ENCODE data around the gene TAF9. TPM values are rescaled to one million over a fixed set of nuclear protein-coding genes. Genes with fewer than 3 reads are reported as not detected.

The TAF9 gene
- total and polyA plus RNA-seq, 2 of the 13 experiments (the other 11 are each of a cell fraction or from before 2014, with no cell fraction given), result 113 to 218 TPM

GRCh38 chr5:69415584-69415958, 46.3 kb upstream of the TAF9 start (continued):
- TF ChIP-seq ZFP37 (CRISPR knock-in tag; IDR thresholded peaks at IDR 0.05; ENCODE audit: borderline replicate concordance) (0 out of 2 replicates have a peak, but pooled peaks have one; percentile 83), HOMEZ (CRISPR knock-in tag; IDR thresholded peaks at IDR 0.05; ENCODE audit: low read depth) (no peak)

- ChIA-PET POLR2A (interaction anchor here (0.6 to 1.5 kb wide), 8 partner anchors 9 to 321 kb away, joined by 3 to 5 read pairs (median 3); partner anchors contain the start of gene SLC30A5), CTCF (ENCODE audit: low intra/inter-chr PET ratio, low total read pairs) (no interaction called here)
- H3K4me3 ChIP-seq (replicated peaks in 1 of 3; ENCODE audit: insufficient read depth in 1 of 3, low read depth in 2 of 3, low read length in 3 of 3), result peak within 1 kb of the TSS; percentile 79 to 97 (median 92)
- no peaks in the 10 kb centered on the region for H3K27me3 ChIP-seq (ENCODE audit: control insufficient read depth in 1 of 2, insufficient read depth in 2 of 2, low read length in 2 of 2)
- peaks cover 9% of the 10 kb centered on the region for H3K79me2 ChIP-seq (ENCODE audit: insufficient read depth, low read length)
- ATAC-seq, result peak; percentile 98
- peak; percentile 81 for DNase-seq (ENCODE audit: low spot score)
- under 1% methylated on average over 45 of the region's 78 CpGs for WGBS (ENCODE audit: low lambda C conversion rate)
- BruUV-seq (replicated peaks), result no TSS peak
- peak within 1 kb of the TSS; percentile 80 for H3K9ac ChIP-seq (ENCODE audit: insufficient read depth, low read depth, low read length)
- in situ Hi-C loops (cut with HindIII; ENCODE audit: extremely low pct_ligation_motif_present, low pct_unique_long_range_greater_than_20kb) (loop anchor here (5.0 kb wide), 1 partner anchor 77 kb away; the partner anchor contains the start of gene OCLN), intact Hi-C loops (cut with micrococcal nuclease; ENCODE audit: unreplicated experiment) (loop anchor here (1.0 to 2.0 kb wide), 2 partner anchors 38 to 77 kb away; partner anchors contain the start of gene OCLN)
- H3K9me3 ChIP-seq (ENCODE audit: low read length), result no peaks in the 10 kb centered on the region
- H3K36me3 ChIP-seq (replicated peaks in 1 of 2; ENCODE audit: control insufficient read depth in 1 of 2, insufficient read depth in 2 of 2, low read length in 2 of 2), result peaks cover 6 to 18% of the 10 kb centered on the region in 2 experiments; a peak in 4 of 5 replicates
- H3K4me2 ChIP-seq (ENCODE audit: low read depth, low read length), result peak within 1 kb of the TSS; percentile 81
- H2AFZ ChIP-seq (ENCODE audit: low read length), result peak within 1 kb of the TSS; percentile 48
- H3K27ac ChIP-seq (ENCODE audit: extremely low read length, insufficient read depth, low read length), result peak within 1 kb of the TSS; percentile 67
- peak; percentile 70 for FAIRE-seq
- H3K4me1 ChIP-seq (ENCODE audit: insufficient read depth, low read length), result peaks cover 22% of the 10 kb centered on the region
- no peaks in the 10 kb centered on the region for H4K20me1 ChIP-seq (ENCODE audit: insufficient read depth, low read length)
- TF ChIP-seq ZNF768 (CRISPR knock-in tag; IDR thresholded peaks at IDR 0.05) (peak; percentile 71; the same call in 1 of the 2 replicates), GABPA (IDR thresholded peaks at IDR 0.05; ENCODE audit: low read depth, low read length) (no peak), GABPA (CRISPR knock-in tag; IDR thresholded peaks at IDR 0.05; ENCODE audit: low read depth) (peak; percentile 9; the same call in 1 of the 2 replicates), TAF1 (CRISPR knock-in tag; IDR thresholded peaks at IDR 0.05) (no peak), HNF1B (CRISPR knock-in tag; IDR thresholded peaks at IDR 0.05) (peak; percentile 67), ZNF558 (CRISPR knock-in tag; IDR thresholded peaks at IDR 0.05; ENCODE audit: borderline replicate concordance) (peak; percentile 74; the same call in 1 of the 2 replicates), ZNF720 (CRISPR knock-in tag; IDR thresholded peaks at IDR 0.05) (no peak), SIX1 (CRISPR knock-in tag; IDR thresholded peaks at IDR 0.05; ENCODE audit: borderline replicate concordance) (no peak), ZBTB42 (CRISPR knock-in tag; IDR thresholded peaks at IDR 0.05) (0 out of 2 replicates have a peak, but pooled peaks have one; percentile 44), SIN3A (IDR thresholded peaks at IDR 0.05; ENCODE audit: borderline replicate concordance, low read depth, low read length) (0 out of 2 replicates have a peak, but pooled peaks have one; percentile 60), ONECUT2 (CRISPR knock-in tag; IDR thresholded peaks at IDR 0.05) (no peak), NFIC (IDR thresholded peaks at IDR 0.05; ENCODE audit: low read length) (no peak), ATF7-NPFF (CRISPR knock-in tag; IDR thresholded peaks at IDR 0.05; ENCODE audit: low read depth) (peak; percentile 85), SPEN (CRISPR knock-in tag; IDR thresholded peaks at IDR 0.05; ENCODE audit: low read depth) (peak; percentile 84)
- TF ChIP-seq, protein P1, sequence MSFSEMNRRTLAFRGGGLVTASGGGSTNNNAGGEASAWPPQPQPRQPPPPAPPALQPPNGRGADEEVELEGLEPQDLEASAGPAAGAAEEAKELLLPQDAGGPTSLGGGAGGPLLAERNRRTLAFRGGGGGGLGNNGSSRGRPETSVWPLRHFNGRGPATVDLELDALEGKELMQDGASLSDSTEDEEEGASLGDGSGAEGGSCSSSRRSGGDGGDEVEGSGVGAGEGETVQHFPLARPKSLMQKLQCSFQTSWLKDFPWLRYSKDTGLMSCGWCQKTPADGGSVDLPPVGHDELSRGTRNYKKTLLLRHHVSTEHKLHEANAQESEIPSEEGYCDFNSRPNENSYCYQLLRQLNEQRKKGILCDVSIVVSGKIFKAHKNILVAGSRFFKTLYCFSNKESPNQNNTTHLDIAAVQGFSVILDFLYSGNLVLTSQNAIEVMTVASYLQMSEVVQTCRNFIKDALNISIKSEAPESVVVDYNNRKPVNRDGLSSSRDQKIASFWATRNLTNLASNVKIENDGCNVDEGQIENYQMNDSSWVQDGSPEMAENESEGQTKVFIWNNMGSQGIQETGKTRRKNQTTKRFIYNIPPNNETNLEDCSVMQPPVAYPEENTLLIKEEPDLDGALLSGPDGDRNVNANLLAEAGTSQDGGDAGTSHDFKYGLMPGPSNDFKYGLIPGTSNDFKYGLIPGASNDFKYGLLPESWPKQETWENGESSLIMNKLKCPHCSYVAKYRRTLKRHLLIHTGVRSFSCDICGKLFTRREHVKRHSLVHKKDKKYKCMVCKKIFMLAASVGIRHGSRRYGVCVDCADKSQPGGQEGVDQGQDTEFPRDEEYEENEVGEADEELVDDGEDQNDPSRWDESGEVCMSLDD (CRISPR knock-in tag; IDR thresholded peaks at IDR 0.05; ENCODE audit: borderline replicate concordance), result no peak
Measured at GRCh38 chr5:69414885-69415583, 45.7 kb upstream of the TAF9 start, which contains the start of gene MARVELD2. Gene MARVELD2, plus strand, starts transcription at chr5:69415116. Its CDS starts 4,270 bp downstream, at chr5:69419386.
